NCI-H446 treated with DMSO at 0.1 percent for 48 hours (cell line): Measurements from ENCODE around the gene NTNG1.

Source experiments
- DNase-seq: peaks from one replicate; lab custom pipeline; 2025; lab: John Stamatoyannopoulos, UW

The NTNG1 gene

DNA sequence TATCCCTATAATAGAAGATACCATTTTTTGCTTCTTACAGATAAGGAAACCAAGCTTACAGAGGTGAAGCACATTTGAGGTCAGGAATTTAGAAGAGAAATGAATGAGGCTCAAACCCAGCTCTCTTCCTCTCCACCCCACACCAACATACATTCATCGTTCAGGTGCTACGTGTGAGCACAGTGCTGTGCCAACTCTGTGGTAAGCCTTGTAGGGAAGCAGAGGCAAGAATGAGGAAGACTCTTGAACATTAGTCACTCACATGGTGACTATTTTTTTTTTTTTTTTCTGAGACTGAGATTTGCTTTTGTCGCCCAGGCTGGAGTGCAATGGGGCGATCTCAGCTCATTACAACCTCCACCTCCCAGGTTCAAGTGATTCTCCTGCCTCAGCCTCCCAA lies 314.0 kb downstream of the NTNG1 start:
- DNase-seq, result no peak

DNA sequence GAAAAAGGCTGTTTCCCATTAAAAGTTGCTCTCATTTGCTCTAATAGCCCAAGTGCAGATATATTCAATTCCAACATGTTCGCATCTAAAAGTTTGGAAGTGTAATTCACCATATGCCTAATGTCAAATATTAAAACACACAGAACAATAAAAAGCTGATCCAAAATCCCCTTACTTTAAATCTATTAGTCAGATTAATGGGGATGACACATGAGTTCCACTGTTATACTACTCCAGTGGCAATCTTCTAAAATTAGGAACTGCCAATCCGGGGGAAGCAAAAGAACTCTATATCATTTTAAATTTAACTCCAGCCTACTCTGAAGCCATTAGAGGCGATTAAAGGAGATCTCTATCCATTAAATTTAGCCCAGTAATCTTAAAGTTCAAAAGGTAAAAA lies 317.1 kb downstream of the NTNG1 start:
- no peak for DNase-seq

GRCh38 chr1:107459204-107459904 lies 318.5 kb downstream of the NTNG1 start:
- peak; percentile 70 for DNase-seq

DNA sequence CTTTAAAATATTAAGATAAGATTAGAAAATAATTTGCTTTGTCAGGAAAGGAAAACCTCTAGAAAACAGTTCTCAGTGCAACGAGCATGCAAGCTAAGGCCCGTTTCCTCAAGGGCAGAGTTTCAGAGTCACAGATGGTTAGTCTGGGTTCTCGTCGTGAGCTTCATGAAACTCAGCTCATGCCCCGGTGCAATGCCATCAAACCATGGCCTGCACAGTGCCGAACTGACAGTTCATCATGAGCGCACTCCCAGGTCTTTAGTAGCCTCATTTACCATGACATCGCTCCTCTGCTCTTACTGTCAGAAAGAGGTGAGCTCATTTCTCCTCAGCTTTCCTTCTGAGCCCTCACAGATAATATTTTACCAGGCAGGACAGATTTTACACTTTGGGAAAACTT lies 319.2 kb downstream of the NTNG1 start:
- peak; percentile 50 for DNase-seq

DNA sequence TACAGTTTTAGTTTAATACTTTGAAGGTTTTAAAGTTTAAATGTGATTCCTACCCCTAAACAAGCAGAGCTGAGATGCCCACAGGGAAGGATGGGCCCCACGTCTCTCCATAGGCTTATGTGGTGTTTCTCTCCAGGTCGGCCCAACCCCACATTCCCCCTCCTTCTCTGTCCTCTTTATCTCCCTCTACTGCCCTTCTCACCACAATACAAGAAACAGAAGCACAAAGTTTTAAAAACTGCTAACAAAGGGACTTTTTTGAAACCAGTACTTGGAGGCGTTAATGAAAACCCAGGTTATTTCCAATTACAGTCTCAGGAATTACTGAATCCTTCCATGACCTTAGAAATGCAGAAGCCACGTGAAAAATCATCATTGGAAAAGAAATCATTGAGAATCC lies 324.0 kb downstream of the NTNG1 start:
- DNase-seq, result no peak

DNA sequence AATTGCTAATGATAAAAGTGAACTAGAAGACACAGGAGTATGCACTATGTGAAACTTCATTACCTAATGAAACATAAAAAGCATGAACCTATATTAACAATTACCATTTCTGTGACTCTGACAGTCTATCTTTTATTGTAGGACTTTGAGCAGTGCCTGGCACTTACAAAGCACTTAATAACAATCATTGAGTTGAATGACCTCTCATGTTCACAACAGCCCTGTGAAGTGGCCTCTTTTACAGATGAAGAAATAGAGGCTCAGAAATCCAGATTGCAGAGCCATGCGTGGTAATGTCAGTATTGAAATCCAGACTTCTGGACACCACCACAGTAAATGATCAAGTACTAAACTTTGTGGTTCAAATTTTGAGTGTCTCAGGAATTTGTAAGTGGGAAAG lies 326.4 kb downstream of the NTNG1 start:
- DNase-seq, result no peak

DNA sequence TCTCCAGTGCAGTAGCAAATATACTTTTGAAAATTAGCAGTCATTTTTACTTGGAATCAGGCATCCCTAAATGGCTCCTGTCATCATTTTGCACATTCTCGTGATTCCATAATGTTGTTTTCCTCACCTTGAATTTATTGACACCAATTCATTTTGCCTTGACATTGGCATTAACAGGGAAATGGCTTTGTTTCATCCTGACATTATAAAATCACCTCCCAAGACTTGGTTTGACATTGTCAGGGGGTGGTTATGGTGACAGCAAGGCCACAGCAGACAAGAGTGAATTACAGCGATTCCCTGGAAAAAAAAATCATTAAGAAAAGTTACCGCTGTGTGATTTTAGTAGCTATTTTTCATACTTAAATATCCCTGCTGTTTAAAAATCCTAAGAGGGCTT lies 327.0 kb downstream of the NTNG1 start:
- DNase-seq, result no peak

- no peak for DNase-seq
Measured at GRCh38 chr1:107473065-107473464, 332.2 kb downstream of the NTNG1 start.

- DNase-seq, result no peak
Measured at GRCh38 chr1:107474877-107475612, 334.2 kb downstream of the NTNG1 start.

- DNase-seq, result no peak
Measured at GRCh38 chr1:107477233-107477632, 336.4 kb downstream of the NTNG1 start.

DNA sequence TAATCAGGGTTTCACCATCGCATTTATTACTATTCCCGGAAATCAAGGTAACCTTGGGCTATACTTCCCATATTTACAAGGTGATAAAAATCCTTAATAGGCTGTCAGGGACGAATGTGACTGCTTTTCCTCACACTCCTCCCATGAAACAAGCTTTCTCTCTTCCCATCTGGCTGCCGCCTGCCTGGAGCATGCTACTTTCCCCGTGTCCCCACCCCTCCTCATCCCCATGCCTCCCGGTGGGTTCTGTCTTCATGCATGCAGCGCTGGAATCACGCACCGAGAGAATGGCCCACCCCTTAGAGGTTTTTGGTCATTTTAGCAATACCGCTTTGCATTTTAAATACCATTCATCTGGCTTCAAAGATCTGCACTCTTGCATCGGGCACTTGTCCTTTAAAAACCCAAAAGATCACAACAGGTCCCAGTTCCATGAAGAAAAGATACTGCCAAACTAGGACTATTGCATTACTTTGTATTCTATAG lies 339.1 kb downstream of the NTNG1 start:
- DNase-seq, result no peak

DNA sequence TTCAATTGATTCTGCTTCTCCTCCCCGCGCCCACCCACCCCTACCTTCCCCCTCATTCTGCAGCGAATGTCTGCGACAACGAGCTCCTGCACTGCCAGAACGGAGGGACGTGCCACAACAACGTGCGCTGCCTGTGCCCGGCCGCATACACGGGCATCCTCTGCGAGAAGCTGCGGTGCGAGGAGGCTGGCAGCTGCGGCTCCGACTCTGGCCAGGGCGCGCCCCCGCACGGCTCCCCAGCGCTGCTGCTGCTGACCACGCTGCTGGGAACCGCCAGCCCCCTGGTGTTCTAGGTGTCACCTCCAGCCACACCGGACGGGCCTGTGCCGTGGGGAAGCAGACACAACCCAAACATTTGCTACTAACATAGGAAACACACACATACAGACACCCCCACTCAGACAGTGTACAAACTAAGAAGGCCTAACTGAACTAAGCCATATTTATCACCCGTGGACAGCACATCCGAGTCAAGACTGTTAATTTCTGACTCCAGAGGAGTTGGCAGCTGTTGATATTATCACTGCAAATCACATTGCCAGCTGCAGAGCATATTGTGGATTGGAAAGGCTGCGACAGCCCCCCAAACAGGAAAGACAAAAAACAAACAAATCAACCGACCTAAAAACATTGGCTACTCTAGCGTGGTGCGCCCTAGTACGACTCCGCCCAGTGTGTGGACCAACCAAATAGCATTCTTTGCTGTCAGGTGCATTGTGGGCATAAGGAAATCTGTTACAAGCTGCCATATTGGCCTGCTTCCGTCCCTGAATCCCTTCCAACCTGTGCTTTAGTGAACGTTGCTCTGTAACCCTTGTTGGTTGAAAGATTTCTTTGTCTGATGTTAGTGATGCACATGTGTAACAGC lies 339.9 kb downstream of the NTNG1 start:
- DNase-seq, result peak; percentile 88

- peak; percentile 83 for DNase-seq
Measured at GRCh38 chr1:107481756-107482384, 341.0 kb downstream of the NTNG1 start.

DNA sequence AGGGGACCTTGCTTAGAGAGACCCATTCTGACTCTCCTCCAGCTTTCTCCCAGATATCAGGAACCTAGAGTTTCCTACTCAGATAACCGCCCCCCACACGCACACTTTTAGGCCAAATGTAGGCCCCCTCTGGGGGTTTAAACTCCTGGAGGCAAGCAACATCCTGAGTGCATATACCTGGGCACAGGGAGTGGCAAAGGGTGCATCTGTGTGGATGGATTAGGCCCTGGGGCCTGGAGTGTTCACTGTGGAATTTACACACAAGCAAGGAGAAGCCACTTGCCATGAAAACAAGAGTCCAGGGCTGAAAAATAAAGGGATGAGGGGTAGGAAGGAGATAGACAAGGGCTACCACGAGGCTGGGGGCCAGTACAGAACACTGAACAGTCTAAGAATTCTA lies 343.1 kb downstream of the NTNG1 start:
- DNase-seq, result no peak

GRCh38 chr1:107486349-107486748 lies 345.5 kb downstream of the NTNG1 start:
- no peak for DNase-seq

DNA sequence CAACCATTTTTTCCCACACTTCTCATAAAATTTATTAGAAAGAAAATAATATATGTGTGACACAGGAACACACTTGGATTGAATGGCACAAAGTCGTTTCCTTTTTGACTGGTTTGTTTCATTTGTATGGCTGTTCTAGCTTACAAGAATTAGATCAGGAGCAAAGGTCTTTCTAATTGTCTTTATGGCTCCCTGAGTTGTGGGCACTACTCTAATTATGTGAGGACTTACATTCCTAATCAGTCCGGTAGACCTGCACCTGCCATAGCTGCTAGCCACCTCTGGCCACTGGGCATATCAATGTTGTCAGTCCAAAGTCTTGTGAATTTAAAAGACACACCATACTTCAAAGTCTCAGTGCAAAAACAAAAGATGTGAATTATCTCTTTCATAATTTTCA lies 346.7 kb downstream of the NTNG1 start:
- DNase-seq, result no peak

- no peak for DNase-seq
Measured at GRCh38 chr1:107491582-107491981, 350.7 kb downstream of the NTNG1 start.

- no peak for DNase-seq
Measured at GRCh38 chr1:107493111-107493716, 352.4 kb downstream of the NTNG1 start.

DNA sequence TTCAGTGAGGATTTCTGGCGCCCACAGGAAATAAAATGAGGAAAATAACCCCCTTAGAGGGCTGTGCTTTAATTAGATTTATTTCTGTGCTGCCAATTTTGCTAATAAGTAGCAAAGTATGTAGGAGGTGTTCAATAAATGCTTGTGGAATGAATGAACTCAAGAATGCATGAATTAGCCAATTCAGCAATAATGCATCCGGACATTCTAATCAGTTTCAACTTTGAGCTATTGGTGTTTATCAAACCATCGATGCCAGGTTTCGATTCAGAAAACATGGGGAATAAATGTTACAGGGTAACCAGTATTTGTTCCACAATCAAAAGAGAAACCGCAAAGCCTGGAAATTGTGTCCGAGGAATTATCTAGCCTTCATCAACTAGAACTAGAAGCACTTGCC lies 353.2 kb downstream of the NTNG1 start:
- no peak for DNase-seq

DNA sequence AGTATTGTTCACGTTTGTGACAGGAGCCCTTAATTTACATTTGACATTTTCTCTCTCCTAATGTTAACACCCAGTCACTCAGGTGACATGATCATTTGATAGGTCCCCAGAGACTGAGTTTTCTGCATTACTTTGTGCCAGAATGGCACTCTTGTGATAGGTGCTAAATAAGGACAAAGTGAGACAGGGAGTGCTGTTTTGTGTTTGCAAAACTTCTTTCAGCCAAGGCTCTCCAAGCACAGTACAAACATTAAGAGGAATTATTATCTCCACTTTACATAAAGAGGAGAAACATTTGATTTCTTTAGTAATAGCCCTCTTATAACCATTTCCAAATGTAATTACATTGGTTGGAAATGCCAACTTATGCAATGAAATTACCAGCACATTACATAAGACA lies 355.2 kb downstream of the NTNG1 start:
- DNase-seq, result no peak

GRCh38 chr1:107499139-107499744 lies 358.4 kb downstream of the NTNG1 start:
- no peak for DNase-seq
